ENCODE measurements around the gene ZSWIM8. TPM values are rescaled to one million over a fixed set of nuclear protein-coding genes. Genes with fewer than 3 reads are reported as not detected.
"Not testable (repeated sequence)": the region's sequence is repeated elsewhere in the genome, so short reads cannot be mapped to it uniquely, and the experiment has no call there.

The ZSWIM8 gene
- total RNA-seq, 1 donor from 2014 or later, result 40.3 TPM

- no peak for ATAC-seq (ENCODE audit: poor library complexity)
- intact Hi-C loops (cut with DNase I), result no loop called here
- DNase-seq, result no peak
These were observed 6.5 kb downstream of the ZSWIM8 start for GRCh38 chr10:73791871-73792400.

- DNase-seq (no peak), ATAC-seq (ENCODE audit: poor library complexity) (no peak)
- intact Hi-C loops (cut with DNase I), result no loop called here
These were observed 8.1 kb downstream of the ZSWIM8 start for GRCh38 chr10:73793456-73793855.

- DNase-seq; intact Hi-C loops (cut with DNase I); ATAC-seq (ENCODE audit: poor library complexity): not testable (repeated sequence)
These were observed 10.1 kb downstream of the ZSWIM8 start for GRCh38 chr10:73795491-73795890.

- ATAC-seq (ENCODE audit: poor library complexity); intact Hi-C loops (cut with DNase I); DNase-seq: not testable (repeated sequence)
These were observed 10.6 kb downstream of the ZSWIM8 start for GRCh38 chr10:73796035-73796434.

- ATAC-seq (ENCODE audit: poor library complexity), result no peak
- intact Hi-C loops (cut with DNase I), result no loop called here
- no peak for DNase-seq
These were observed 11.4 kb downstream of the ZSWIM8 start for GRCh38 chr10:73796766-73797165.

- intact Hi-C loops (cut with DNase I), result no loop called here
- DNase-seq (peak; percentile 14), ATAC-seq (ENCODE audit: poor library complexity) (no peak)
These were observed 12.1 kb downstream of the ZSWIM8 start for GRCh38 chr10:73797324-73798025.

GRCh38 chr10:73798087-73798486, 12.7 kb downstream of the ZSWIM8 start:
- DNase-seq (peak; percentile 15), ATAC-seq (ENCODE audit: poor library complexity) (no peak)
- intact Hi-C loops (cut with DNase I), result no loop called here

GRCh38 chr10:73798927-73799560, 13.6 kb downstream of the ZSWIM8 start:
- DNase-seq, result peak; percentile 37
- peak; percentile 8 for ATAC-seq (ENCODE audit: poor library complexity)
- intact Hi-C loops (cut with DNase I), result no loop called here

GRCh38 chr10:73799899-73800559, 14.6 kb downstream of the ZSWIM8 start:
- DNase-seq, result peak; percentile 16
- ATAC-seq (ENCODE audit: poor library complexity), result no peak
- intact Hi-C loops (cut with DNase I), result no loop called here

GRCh38 chr10:73800560-73801252, 15.3 kb downstream of the ZSWIM8 start:
- DNase-seq (peak; percentile 38), ATAC-seq (ENCODE audit: poor library complexity) (no peak)
- intact Hi-C loops (cut with DNase I), result no loop called here

- DNase-seq (no peak), ATAC-seq (ENCODE audit: poor library complexity) (no peak)
- intact Hi-C loops (cut with DNase I), result no loop called here
These were observed 15.8 kb downstream of the ZSWIM8 start for GRCh38 chr10:73801253-73801590.

GRCh38 chr10:73802276-73802991, 17.0 kb downstream of the ZSWIM8 start:
- intact Hi-C loops (cut with DNase I), result no loop called here
- peak; percentile 15 for DNase-seq
- ATAC-seq (ENCODE audit: poor library complexity), result no peak

GRCh38 chr10:73803680-73804286, 18.4 kb downstream of the ZSWIM8 start:
- intact Hi-C loops (cut with DNase I), result no loop called here
- DNase-seq (peak; percentile 1), ATAC-seq (ENCODE audit: poor library complexity) (no peak)

- no peak for ATAC-seq (ENCODE audit: poor library complexity)
- DNase-seq, result peak; percentile 19
- intact Hi-C loops (cut with DNase I), result no loop called here
These were observed 21.0 kb downstream of the ZSWIM8 start for GRCh38 chr10:73806176-73806950.

- ATAC-seq (ENCODE audit: poor library complexity), result no peak
- DNase-seq, result peak; percentile 42
- intact Hi-C loops (cut with DNase I), result no loop called here
These were observed 22.1 kb downstream of the ZSWIM8 start for GRCh38 chr10:73807471-73807870.

- ATAC-seq (ENCODE audit: poor library complexity), result no peak
- DNase-seq, result peak; percentile 28
These were observed 22.8 kb downstream of the ZSWIM8 start for GRCh38 chr10:73808021-73808815.

More at GRCh38 chr10:73808021-73808815, 22.8 kb downstream of the ZSWIM8 start:
- intact Hi-C loops (cut with DNase I), result no loop called here
